Loucy (cell line): Measurements from ENCODE around the gene SPATS2.

Experiments used
- EZH2phosphoT487 ChIP-seq: fragments of 200-600 bp; IDR thresholded peaks from 2 replicates; pipeline ENCODE4 v1.6.1; 2018; ENCODE audit warnings: antibody characterized with exemption, mild to moderate bottlenecking, moderate library complexity, borderline replicate concordance
- TF ChIP-seq, protein P1 (sequence below): fragments of 200-600 bp; sonication (generic); conservative IDR thresholded peaks from 2 replicates; pipeline ENCODE4 v1.5.1; 2014; ENCODE audit warnings: mild to moderate bottlenecking, antibody characterized with exemption, low read length

DNA sequence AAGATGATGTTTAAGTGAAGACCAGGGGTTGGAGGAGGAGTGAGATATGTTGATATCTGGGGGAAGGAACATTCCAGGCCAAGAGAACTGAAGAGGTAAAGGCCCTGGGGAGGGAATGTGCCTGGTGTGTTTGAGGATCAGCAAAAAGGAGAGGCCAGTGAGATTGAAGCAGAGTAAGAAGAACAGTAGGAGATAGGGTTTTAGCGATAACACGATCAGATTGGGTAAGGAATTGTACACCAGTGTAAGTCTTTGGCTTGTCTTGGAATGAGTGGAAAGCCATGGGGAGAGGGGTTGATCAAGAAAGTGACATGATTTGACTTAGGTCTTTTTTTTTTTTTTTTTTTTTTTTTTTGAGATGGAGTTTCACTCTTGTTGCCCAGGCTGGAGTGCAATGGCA is 39.4 kb upstream of the SPATS2 start:
- TF ChIP-seq, protein P1, sequence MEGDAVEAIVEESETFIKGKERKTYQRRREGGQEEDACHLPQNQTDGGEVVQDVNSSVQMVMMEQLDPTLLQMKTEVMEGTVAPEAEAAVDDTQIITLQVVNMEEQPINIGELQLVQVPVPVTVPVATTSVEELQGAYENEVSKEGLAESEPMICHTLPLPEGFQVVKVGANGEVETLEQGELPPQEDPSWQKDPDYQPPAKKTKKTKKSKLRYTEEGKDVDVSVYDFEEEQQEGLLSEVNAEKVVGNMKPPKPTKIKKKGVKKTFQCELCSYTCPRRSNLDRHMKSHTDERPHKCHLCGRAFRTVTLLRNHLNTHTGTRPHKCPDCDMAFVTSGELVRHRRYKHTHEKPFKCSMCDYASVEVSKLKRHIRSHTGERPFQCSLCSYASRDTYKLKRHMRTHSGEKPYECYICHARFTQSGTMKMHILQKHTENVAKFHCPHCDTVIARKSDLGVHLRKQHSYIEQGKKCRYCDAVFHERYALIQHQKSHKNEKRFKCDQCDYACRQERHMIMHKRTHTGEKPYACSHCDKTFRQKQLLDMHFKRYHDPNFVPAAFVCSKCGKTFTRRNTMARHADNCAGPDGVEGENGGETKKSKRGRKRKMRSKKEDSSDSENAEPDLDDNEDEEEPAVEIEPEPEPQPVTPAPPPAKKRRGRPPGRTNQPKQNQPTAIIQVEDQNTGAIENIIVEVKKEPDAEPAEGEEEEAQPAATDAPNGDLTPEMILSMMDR = no peak
- no peak for TF ChIP-seq EZH2phosphoT487
